Activated CD8-positive, alpha-beta T cell treated with anti-CD3 and anti-CD28 coated beads for 36 hours (primary cell): ENCODE data around the gene FOXN3. TPM values are rescaled to one million over a fixed set of nuclear protein-coding genes. Genes with fewer than 3 reads are reported as not detected.
A peak's percentile ranks its signal among the peaks of the same experiment; 100 is the strongest.

Experiments used
- ATAC-seq: fragments of 200-7000 bp; cut with Tn5 transposase; one replicate; pipeline ENCODE4 v1.10.0; 2021; ENCODE audit warnings: mild to moderate bottlenecking, moderate library complexity
- CTCF ChIA-PET: fragments of 350-600 bp; sonication (Branson Sonifier 250); formaldehyde crosslinking; loops from one replicate; lab custom pipeline; 2021; ENCODE audit warnings: antibody characterized with exemption; lab: Charles Lee
- POLR2A ChIA-PET: fragments of 350-600 bp; sonication (Branson Sonifier 250); formaldehyde crosslinking; loops from one replicate; lab custom pipeline; 2021; ENCODE audit warnings: antibody characterized with exemption; lab: Charles Lee
- DNase-seq: peaks from one replicate; pipeline ENCODE4 v3.0.0-alpha.2; 2020
- H3K27ac Mint-ChIP-seq: one replicate; pipeline ENCODE4 v1.8.0; 2021; ENCODE audit warnings: mild to moderate bottlenecking, mixed read lengths
- H3K27me3 Mint-ChIP-seq: one replicate; pipeline ENCODE4 v1.8.0; 2021; ENCODE audit warnings: mixed read lengths
- H3K36me3 Mint-ChIP-seq: one replicate; pipeline ENCODE4 v1.8.0; 2021; ENCODE audit warnings: low read depth, mixed read lengths
- H3K4me1 Mint-ChIP-seq: one replicate; pipeline ENCODE4 v1.8.0; 2021; ENCODE audit warnings: low read depth, mixed read lengths
- H3K4me3 Mint-ChIP-seq: one replicate; pipeline ENCODE4 v1.8.0; 2021; ENCODE audit warnings: mild to moderate bottlenecking, moderate library complexity, mixed read lengths
- H3K9me3 Mint-ChIP-seq: one replicate; pipeline ENCODE4 v1.8.0; 2021; ENCODE audit warnings: mixed read lengths
- CTCF ChIP-seq: fragments of 200-600 bp; IDR thresholded peaks from one replicate; pipeline ENCODE4 v1.8.0; 2022; ENCODE audit warnings: antibody characterized with exemption, mild to moderate bottlenecking
- intact Hi-C: fragments of 100-400 bp; cut with micrococcal nuclease; formaldehyde crosslinking; loops from one replicate; pipeline ENCODE4 v1.10.0; 2022
- total RNA-seq, 2 experiments: library from RNA; stranded (reverse); gene quantifications; one replicate each; pipeline ENCODE4 v1.2.3, GENCODE V29; 2021

The FOXN3 gene
- total RNA-seq, 2 experiments from 2014 or later: 83.4 to 85.0 TPM

- Mint-ChIP-seq H3K27me3 (no peaks in the 10 kb centered on the region), H3K4me3 (no peak overlapping the region), H3K27ac (no peak overlapping the region), H3K36me3 (peaks cover 17% of the 10 kb centered on the region), H3K4me1 (peaks cover 49% of the 10 kb centered on the region), H3K9me3 (no peaks in the 10 kb centered on the region)
- ChIA-PET CTCF (no interaction called here), POLR2A (interaction anchor here (0.8 kb wide), 1 partner anchor 9 kb away, joined by 3 read pairs; no protein-coding TSS in a partner anchor)
- no peak for TF ChIP-seq CTCF
- ATAC-seq (no peak), DNase-seq (no peak)
- intact Hi-C loops: no loop called here
Measured at GRCh38 chr14:89293314-89293916, 123.6 kb downstream of the FOXN3 start.

GRCh38 chr14:89292579-89293313 lies 124.3 kb downstream of the FOXN3 start:
- ChIA-PET CTCF (no interaction called here), POLR2A (interaction anchor here (0.8 kb wide), 1 partner anchor 10 kb away, joined by 3 read pairs; no protein-coding TSS in a partner anchor)

GRCh38 chr14:89291351-89291940 lies 125.6 kb downstream of the FOXN3 start:
- ChIA-PET CTCF (no interaction called here), POLR2A (no interaction called here)
- Mint-ChIP-seq H3K27me3 (no peaks in the 10 kb centered on the region), H3K9me3 (no peaks in the 10 kb centered on the region), H3K36me3 (peaks cover 20% of the 10 kb centered on the region), H3K4me1 (peaks cover 60% of the 10 kb centered on the region), H3K4me3 (no peak overlapping the region), H3K27ac (no peak overlapping the region)
- TF ChIP-seq CTCF: no peak
- ATAC-seq: no peak
- no peak for DNase-seq
- intact Hi-C loops: no loop called here

More at GRCh38 chr14:89292579-89293313, 124.3 kb downstream of the FOXN3 start:
- ATAC-seq (no peak), DNase-seq (no peak)
- Mint-ChIP-seq H3K27ac (peak overlapping the region; percentile 1), H3K4me3 (no peak overlapping the region), H3K36me3 (peaks cover 17% of the 10 kb centered on the region), H3K4me1 (peaks cover 53% of the 10 kb centered on the region), H3K27me3 (no peaks in the 10 kb centered on the region), H3K9me3 (no peaks in the 10 kb centered on the region)
- TF ChIP-seq CTCF: no peak
- intact Hi-C loops: no loop called here

- no peak for ATAC-seq
- POLR2A ChIA-PET: no interaction called here
Measured at GRCh38 chr14:89290813-89291212, 126.2 kb downstream of the FOXN3 start.

More at GRCh38 chr14:89290813-89291212, 126.2 kb downstream of the FOXN3 start:
- H3K4me3 Mint-ChIP-seq: no peak overlapping the region
- DNase-seq: peak; percentile 15
- no peaks in the 10 kb centered on the region for H3K9me3 Mint-ChIP-seq
- intact Hi-C loops: no loop called here
- H3K27me3 Mint-ChIP-seq: no peaks in the 10 kb centered on the region
- no peak for TF ChIP-seq CTCF
- H3K27ac Mint-ChIP-seq: peak overlapping the region; percentile 39
- peaks cover 21% of the 10 kb centered on the region for H3K36me3 Mint-ChIP-seq
- CTCF ChIA-PET: no interaction called here
- H3K4me1 Mint-ChIP-seq: peaks cover 66% of the 10 kb centered on the region
